ENCODE data around the gene C11orf68.

- TF ChIP-seq CTCF (IDR thresholded peaks at IDR 0.05) (no peak), EZH2 (IDR thresholded peaks at IDR 0.05; ENCODE audit: borderline replicate concordance, insufficient read depth, low read depth, low read length, poor library complexity, severe bottlenecking) (no peak)
These were observed 39.2 kb downstream of the C11orf68 start, which contains the start of gene CTSW for GRCh38 chr11:65879617-65880016.
